Activated CD8-positive, alpha-beta memory T cell treated with anti-CD3 and anti-CD28 coated beads, Interleukin-2, amount 50 U/mL, for 48 hours (primary cell): ENCODE data around the gene RASA2.
"Not testable (repeated sequence)": the region's sequence is repeated elsewhere in the genome, so short reads cannot be mapped to it uniquely, and the experiment has no call there.

Experiments
- DNase-seq: peaks from one replicate; pipeline ENCODE4 v3.0.0-alpha.2; 2020

RASA2 gene

GRCh38 chr3:141594357-141594756 is 107.5 kb downstream of the RASA2 start:
- no peak for DNase-seq

GRCh38 chr3:141597931-141598330 is 111.1 kb downstream of the RASA2 start:
- no peak for DNase-seq

GRCh38 chr3:141600331-141600730 is 113.5 kb downstream of the RASA2 start:
- DNase-seq, result no peak

DNA sequence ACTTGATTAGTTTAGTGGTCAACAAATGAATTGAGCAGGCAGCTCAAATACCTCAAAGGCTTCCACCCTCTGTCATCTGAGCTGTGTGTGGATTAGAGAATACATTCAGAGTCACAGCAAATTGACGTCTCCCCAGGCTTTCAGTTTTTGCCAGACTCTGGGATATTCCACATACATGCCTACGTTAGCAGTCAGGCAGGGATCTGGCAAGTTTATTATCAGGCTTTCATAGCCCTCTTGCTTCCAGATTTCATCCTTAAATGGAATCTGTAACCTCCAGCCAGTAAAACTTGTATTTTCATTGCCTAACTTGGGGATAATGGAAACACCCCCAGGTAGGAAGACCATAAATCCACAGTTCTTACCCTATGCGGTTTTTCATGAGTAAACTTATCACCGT is 115.9 kb downstream of the RASA2 start:
- DNase-seq, result no peak

DNA sequence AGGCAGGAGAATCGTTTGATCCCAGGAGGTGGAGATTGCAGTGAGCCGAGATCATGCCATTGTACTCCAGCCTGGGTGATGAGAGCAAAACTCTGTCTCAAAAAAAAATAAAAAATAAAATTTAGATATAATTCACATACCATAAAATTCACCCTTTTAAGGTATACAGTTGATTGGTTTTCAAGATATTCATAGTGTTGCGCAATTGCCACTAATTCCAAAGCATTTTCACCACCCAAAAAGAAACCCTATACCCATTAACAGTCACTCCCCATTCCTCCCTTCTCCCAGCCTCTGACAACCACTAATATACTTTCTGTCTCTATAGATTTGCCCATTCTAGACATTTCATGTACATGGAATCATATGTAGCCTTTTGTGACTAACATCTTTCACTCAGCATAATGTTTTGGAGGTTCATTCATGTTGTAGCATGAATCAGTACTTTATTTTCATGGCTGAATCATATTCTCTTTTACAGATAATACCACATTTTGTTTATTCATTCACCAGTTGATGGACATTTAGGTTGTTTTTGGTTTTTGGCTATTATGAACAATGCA is 116.7 kb downstream of the RASA2 start:
- no peak for DNase-seq

DNA sequence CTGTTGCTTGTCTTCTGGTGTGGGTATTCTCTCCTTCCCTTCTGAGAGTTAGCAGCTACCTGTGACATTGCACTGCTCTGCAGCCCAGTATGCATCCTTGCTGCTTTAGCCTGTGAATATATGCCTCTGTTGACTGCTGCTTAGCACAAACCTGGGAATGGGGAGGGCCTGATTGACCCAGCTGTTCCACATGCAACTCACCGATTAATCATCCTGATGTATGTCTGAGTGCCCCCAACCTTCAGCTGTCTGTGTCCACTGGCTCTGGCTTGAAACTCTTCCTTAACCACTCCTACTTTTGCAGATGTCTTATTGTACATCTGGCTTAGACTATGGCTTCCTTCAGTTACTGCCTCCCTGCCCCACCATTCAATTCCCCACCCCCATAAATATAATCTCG is 119.1 kb downstream of the RASA2 start:
- no peak for DNase-seq

DNA sequence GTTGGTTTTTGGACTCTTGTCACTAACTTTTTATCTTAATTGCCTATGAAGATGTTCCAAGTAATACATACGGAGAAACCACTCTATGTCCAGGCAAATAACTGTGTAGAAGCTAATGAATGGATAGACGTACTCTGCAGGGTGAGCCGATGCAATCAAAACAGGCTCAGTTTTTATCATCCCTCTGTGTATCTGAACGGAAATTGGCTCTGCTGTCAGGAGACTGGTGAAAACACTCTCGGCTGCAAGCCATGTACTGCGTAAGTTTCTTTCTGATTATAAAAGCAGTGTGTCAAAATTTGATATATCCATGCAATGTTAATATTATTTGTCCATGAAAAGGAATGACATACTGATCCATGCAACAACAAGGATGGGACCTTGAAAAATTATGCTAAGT is 121.6 kb downstream of the RASA2 start:
- DNase-seq, result no peak

DNA sequence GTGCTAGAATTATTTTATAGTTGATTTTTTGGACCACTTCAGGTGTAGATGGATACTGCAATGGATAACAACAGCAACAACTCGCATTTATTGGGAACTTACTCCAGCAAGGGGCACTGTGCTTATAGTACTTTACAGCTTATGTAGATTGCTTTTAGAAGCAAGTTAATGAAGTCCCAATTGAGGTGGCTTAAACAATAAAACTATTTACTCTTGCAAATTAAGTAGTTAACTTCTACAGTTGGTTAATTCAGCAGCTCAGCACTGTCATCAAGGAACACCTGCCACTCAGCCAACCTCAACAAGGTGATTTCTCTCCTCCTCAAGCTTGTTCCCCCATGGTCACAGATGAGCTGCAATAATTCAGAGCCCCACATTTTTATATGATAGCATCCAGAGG is 124.1 kb downstream of the RASA2 start:
- no peak for DNase-seq

GRCh38 chr3:141618103-141618910 is 131.5 kb downstream of the RASA2 start:
- DNase-seq, result no peak

- DNase-seq, result no peak
These were observed 132.1 kb downstream of the RASA2 start for GRCh38 chr3:141618938-141619337.

DNA sequence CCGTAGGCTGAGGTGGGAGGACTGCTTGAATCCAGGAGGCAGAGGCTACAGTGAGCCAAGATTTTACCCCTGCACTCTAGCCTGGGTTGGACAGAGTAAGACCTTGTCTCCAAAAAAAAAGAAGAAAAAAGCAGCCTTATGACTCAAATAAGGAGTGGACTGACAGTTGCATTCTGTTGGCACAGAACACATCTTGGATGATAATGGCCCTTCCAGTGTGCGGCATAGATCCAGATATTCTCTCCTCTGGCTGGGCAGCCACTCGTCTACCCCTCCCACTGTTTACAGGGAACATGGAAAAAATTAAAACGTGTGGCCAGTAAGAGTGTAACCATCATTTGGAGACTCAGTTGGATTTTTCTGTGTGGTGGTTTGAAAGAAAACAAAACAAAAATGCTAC is 132.6 kb downstream of the RASA2 start:
- DNase-seq, result no peak

GRCh38 chr3:141623691-141624090 is 136.9 kb downstream of the RASA2 start:
- no peak for DNase-seq

- DNase-seq, result no peak
These were observed 138.7 kb downstream of the RASA2 start for GRCh38 chr3:141625506-141625905.

- not testable (repeated sequence) for DNase-seq
These were observed 141.5 kb downstream of the RASA2 start for GRCh38 chr3:141628334-141628733.

- not testable (repeated sequence) for DNase-seq
These were observed 142.1 kb downstream of the RASA2 start for GRCh38 chr3:141628868-141629441.

GRCh38 chr3:141629976-141630375 is 143.1 kb downstream of the RASA2 start:
- no peak for DNase-seq

DNA sequence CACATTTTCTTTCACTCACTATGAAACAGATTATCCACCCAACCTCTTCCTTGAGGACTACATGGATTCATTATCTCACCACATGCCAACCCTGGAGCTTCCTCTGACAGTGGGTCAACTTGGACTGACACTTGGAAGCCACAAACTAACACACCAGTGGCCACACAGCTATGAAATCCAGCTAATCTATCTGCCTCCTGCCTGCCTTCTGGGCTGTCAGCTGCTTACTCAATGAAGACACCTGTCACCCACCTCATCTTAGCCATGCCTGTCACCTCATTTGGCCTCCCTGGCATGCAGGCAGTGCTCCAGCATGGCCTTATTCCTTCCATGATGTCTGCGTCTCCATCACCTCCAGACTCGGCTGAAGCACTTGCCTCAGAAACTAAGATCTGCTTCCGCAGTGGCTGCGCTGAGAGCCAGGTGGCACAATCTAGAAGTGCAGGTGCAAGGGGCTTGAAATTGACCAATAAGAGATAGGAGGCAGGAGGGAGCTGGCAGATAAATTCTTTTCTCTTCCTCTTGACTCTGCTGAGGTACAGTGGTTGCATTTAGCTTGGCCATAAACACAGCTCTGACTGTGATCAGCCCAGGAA is 146.1 kb downstream of the RASA2 start:
- no peak for DNase-seq

GRCh38 chr3:141642215-141642614 is 155.4 kb downstream of the RASA2 start:
- DNase-seq, result no peak

GRCh38 chr3:141643391-141643790 is 156.6 kb downstream of the RASA2 start:
- DNase-seq, result no peak

DNA sequence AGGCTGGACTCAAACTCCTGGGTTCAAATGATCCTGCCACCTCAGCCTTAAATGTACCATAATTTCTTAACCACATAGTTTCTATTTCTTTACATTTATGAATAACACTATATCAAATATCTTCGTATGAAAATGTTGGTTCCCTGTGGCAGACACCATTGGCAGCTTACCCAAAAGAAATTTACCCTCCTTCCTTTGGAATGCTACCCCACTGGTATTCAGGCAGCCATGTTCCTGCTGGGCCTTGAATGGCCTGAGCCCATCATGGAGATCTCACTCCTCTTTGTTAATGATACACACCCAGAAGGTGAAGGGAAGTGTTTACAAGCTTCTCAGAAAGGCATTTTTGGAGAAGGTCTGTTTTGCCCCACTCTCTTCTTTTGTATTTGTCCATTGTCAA is 157.0 kb downstream of the RASA2 start:
- DNase-seq, result no peak

- peak; percentile 89 for DNase-seq
These were observed 158.1 kb downstream of the RASA2 start for GRCh38 chr3:141644931-141645330.

- DNase-seq, result no peak
These were observed 160.1 kb downstream of the RASA2 start for GRCh38 chr3:141646760-141647561.

DNA sequence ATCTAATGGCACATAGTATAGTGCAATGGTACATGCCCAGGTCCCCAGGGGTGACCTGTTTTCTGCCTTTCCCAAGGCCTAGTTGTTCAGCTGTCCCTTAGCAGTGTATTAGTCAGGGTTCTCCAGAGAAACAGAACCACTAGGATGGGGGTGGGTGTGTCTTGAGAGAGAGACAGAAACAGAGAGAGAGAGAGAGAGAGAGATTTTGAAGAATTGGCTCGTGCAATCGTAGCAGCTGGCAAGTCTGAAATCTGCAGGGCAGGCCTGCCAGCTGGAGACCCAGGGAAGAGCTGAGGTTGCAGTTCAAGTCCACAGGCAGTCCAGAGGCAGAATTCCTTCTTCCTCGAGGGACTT is 160.7 kb downstream of the RASA2 start:
- no peak for DNase-seq
